Measurements from ENCODE around the gene BGN.

Gene BGN

DNA sequence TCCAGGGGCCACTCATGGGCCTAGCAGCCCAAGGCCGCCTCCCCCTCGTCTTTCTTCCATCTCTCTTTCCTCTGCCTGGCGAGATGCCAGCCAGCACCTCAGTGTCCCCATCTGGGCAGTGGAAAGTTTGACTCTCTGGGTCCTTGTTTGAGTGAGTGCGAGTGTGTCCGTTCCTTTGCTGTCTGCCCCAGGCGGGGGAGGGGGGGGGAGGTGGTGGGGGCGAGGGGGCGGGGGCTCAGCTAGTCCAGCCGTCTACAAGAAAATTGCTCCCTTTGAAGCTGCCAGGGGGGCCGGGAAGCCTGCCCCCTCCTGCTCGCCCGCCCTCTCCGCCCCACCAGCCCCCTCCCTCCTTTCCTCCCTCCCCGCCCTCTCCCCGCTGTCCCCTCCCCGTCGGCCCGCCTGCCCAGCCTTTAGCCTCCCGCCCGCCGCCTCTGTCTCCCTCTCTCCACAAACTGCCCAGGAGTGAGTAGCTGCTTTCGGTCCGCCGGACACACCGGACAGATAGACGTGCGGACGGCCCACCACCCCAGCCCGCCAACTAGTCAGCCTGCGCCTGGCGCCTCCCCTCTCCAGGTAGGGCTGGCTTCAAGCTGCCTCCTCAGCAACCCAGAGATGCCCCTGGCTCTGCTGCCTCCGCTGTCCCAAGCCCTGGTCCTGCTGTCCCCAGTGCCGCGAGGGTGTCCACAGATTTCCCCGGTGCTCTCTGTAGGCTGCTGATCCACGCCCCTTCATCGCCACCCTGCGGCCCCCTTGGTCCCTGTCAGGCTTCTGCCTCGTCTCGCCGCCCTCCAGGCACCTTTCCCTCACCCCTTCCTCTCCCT lies at the start of gene BGN:
Gene BGN, plus strand, starts transcription at position 440 of the 821 bp plus-strand sequence. CDS start 9,652 bp downstream, outside the sequence.
- no peak for DNase-seq (ENCODE audit: low read depth in 2 of 2)

DNA sequence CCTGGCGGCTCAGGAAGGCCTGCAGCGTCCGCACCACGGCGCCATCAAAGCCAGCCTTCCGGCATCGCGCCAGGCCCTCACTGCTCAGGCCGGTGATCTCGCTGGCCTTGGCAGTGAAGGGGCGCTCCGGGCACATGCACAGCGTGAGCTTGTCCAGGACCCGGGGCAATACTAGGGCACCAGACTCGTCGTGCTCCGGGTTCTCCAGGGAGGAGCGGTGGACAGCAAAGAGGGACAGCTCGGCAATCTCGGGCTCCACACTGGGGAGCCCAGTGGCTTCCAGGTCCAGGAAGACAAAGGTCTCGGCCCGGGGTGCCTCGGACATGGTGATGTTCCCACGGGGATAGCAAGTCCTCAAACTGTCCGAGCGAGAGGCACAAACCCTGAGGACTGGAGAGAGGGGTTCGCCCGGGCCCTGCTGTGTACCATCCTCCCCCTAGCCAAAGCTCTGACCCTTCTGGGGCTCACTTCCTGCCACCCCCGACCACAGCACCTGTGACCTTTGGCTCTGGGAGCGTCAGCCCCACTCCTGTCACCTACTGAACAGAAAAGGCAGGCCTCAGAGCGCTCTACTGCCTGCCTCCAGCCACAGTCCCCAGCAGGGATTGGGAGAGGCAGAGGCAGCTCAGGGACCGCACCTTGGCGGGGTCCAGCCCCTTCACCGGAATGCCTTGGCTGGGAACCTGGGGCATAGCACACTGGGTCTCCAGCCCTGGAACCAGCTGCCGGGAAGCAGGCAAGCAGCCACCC lies 49.5 kb upstream of the BGN start:
- no peak for DNase-seq (ENCODE audit: low read depth in 2 of 2)

DNA sequence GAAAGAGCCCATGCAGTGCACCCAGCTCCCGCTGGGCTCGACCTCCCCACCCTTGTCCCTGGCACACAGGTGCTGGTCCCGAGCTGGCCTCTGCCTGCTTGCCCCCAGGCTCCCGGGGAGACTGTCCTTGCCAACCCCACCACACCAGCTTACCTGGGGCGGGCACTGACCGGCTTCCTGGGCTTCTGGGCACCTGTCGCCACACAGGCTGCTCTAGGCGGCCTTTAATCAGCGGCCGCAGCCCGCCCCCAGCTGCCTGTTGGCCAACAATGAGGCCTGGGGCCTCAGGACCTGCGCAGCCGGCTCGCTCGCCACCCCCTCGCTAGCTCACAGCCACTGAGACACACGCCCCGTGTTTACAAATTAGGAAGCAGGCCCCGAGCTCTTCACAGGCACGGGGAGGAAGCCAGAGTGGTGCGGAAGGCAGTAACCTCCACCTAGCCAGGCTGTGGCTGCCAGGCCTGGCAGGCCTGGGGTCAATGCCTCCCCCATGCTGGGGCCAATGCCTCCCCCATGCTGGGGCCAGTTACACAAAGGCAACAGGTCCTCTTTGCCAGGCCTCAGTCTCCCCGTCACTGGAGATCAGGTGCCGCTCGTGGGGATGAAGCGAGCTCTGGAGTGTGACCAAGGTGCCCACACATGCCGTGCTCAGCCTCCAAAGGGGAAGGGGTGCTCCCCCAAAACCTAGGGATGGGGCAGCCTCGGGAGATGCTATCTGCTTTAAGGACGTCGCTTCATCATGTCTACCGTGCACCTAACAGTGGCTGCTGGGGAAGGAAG lies 48.7 kb upstream of the BGN start, which contains the start of gene TREX2:
Gene TREX2, minus strand, starts transcription at position 201 of the 780 bp plus-strand sequence. CDS start 626 bp downstream, outside the sequence.
- DNase-seq (ENCODE audit: low read depth in 2 of 2), result no peak

DNA sequence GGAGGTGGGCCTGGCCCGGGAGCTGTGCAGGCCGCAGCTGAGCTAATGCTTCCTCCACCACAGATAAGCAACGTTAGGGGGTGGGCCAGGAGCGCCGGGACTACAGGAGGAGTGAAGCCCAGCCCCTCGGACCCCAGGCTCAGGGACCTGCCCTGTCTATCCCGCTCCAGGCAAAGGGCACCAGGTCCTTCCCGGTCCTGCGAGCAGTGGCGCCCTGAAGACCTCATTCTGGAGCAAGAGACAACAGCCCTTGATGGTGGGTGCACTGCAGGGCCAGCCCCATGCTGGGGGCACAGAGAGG lies 48.2 kb upstream of the BGN start:
- no peak for DNase-seq (ENCODE audit: low read depth in 2 of 2)

DNA sequence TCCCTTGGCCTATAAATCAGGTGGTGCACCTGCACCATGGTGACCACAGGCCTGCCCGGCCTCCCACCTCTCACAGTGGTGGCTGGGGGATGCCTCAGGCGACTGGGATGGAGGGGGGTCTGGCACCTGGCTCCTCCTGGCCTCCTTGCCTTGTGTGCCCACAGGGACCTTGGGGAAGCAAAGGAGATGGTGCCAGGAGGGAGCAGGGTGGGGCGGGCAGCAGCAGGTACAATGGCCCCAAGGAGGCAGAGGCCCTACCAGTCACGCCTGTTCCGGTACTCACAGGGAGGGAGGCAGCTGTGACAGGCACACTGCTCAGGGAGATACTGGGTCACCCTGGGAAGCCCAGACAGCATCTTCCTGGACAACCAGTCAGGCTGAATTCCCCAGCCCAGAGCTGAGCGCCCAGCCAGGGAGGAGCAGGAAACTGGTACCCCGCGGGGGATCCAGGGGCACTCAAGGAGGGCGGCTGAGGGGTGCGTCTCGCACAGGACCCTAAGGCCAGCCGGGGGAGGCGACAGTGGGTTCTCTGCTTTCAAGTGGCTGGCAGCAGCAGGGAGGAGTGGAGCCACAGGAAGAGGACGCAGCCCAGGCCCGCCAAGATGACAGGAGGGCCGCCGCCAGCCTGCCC lies 47.7 kb upstream of the BGN start:
- DNase-seq (ENCODE audit: low read depth in 2 of 2), result no peak

DNA sequence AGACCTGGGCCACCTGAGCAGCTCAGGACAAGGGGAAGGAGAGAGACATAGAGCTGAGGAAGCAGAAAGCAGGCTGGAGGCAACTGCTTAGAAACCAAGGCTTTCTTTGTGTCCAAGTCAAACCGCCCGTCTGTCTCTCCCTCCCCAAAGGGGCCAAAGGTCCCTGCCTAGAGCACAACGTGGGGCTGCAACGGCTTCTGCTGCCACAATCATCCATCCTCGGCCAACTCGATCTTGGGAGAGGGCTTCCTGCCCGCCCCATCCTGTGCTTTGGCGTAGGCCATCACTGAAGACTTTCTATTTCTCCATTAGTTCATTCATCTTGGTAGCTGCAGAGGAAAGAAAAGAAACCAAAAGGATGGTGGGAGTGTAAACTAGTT lies 47.2 kb upstream of the BGN start:
- DNase-seq (ENCODE audit: low read depth in 2 of 2), result no peak

DNA sequence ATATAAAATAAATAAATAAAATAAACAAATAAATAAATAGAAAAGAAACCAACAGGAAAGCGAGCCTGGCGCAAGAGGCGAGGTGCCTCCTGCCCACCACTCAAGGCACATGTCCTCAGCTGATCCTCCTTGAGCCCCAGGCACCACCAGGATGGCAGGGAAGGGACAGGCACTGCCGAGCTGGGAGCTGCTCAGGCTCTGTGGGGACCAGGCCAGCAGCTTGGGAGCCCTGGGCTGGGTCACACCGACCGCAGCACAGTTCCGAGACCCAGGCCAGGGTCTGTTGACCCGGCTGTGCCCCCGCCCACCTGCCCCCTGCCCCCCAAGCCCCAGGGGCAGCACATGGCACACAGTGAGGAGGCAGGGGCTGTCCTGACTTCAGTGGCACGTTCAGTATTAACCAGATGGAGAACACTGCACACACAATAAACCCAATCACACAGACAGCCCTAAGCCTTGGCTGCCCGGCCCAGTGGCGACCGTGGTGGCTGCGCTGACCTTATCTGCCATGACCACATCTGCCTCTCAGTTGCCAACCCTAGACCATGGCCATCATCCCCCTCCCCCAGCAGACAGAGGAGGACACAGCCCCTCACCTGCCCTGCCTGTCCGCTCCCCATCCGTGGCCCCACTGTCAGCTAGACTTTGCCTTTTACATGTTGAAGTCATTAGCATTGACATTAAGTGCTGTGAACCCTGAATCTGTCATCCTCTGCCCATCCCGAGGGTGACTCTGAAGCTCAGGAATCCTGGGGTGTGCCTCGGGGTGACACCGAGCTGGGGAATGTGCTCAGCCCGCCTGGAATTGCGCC lies 46.0 kb upstream of the BGN start:
- DNase-seq (ENCODE audit: low read depth in 2 of 2), result no peak

DNA sequence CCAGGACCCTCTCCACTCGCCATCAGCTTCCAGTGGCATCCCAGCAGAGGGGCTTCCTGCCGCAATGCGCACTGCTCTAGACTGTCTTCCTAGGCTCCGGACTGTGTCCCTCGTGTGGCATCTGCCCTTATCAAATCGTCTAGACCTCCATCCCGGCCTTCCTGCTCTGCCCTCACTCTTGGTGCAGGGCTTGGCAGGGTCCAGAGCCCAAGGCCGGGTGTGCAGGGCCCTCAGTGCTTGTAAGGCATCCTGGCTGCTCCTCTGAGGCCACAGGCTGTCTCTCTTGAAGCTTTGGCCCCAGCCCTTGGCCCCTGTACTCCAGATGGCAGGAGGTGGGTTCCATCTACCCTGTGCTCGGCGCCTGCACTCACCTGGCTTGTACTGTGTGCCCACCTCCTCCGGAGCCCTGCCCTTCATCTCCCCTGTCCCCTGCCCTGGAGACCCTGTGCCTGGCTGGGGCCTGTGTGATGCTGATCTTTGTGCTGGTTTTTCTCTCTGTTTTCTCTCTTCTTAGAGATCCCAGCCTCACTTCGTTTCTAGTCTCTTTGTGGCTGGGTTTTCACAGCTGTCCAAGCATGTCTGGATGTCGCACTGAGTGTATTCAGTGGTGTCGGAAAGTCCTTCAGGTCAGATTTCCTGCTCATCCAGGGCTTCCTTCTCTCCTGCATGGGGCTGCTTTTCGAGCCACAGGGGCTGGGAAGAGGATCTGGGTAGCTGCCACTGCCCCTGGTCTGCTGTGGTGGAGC lies 45.2 kb upstream of the BGN start:
- DNase-seq (ENCODE audit: low read depth in 2 of 2), result no peak

DNA sequence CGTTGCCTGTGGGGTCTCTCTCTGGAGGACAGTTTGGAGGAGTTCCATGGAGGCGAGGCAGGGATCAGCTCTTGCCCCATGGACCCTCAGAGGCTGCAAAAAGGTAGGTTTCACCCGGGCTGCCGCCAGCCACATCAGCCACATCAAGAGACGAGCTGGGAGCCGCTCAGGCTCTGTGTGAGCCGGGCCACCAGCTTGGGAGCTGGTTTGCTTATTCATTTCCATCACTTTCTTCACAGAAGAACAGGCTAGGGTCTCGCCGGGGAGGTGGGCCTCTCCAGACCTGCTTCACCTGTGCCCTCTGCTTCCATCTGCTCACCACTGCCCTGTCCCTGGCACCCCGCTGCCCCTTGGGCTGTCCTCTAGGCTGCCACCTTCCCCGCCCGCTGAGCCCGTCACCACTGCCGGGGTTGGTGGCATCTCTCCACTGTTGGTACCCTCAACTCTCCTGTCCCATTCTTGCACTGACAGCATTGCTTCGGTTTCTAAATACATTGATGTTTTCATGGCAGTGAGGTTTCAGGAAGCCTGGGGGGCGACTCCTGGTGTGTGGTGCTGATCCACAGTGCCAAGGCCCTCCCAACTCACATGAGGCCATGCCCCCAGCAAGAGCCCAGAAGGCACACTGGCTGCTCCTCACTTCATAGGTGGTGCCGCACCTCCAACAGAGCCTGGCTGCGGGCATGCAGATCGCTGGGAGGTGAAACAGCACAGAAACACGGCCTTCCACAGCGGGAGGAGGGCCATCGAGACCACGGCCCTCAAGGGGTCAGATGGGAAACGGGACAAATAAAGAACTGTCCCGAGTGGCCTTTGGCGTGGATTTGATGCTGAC lies 44.4 kb upstream of the BGN start:
- no peak for DNase-seq (ENCODE audit: low read depth in 2 of 2)

DNA sequence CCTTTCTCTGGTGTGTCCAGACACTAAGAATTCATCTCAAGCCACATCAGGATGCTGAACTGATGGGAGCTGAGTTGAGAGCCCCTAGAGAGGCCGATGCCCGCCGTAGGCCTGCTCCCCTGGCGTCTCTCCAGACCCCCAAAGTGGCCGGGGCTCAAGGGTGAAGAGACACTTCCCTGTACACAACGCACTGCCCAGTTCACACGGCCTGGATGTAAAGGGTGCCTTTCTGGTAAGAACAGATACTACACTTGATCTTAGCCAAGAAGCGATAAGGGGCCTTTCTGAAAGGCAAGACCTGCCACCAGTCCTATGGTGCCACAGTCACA lies 43.9 kb upstream of the BGN start:
- DNase-seq (ENCODE audit: low read depth in 2 of 2), result no peak

DNA sequence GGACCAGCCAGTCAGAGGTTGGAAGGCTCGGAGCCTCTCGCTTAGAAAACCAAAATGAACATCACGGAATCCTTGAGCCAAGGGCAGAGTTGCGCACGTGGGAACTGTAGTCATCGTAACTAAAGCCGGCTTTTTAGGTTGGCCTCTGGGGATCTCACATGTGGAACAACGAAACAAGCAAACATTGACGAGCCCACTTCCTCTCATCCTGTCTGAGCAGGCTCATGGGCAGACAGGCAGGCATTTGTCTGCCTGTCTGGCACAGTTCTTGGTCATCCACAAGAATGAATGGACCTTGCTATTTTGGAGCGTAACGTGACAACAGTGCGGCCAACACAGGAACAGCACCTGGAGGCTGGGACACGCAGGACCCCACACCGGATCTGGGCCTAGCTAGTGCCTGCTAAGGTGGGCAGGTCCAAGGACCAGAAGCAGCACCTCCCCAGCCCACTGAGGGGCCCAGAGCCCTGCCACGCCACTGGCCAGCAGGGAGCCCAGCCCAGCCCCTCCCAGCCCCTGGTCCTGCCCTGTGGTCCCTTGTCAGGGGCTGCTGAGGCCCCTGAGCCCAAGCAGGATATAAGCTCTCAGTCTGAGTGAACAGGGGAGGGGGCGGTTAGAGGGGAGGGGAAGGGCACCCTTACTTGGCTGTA lies 39.8 kb upstream of the BGN start:
- no peak for DNase-seq (ENCODE audit: low read depth in 2 of 2)

DNA sequence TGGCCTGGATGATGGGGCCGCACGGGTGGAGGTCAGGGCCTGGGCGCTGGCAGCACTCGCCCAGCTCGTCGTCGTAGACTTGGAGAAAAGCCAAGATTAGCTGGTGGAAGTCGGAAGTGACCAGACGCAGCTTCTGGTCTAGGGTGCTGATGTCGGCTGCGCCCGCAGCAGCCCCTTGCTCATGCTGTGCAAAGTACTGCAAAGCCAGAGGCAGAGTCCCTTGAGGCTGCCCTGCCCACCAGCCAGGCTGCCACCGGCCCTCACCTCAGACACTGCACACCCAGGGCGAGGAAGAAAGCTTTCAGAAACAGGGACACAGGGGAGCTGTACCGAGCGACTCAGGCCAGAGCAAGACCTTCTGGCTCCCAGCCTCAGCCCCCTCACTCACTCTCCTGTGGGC lies 39.2 kb upstream of the BGN start:
- no peak for DNase-seq (ENCODE audit: low read depth in 2 of 2)

DNA sequence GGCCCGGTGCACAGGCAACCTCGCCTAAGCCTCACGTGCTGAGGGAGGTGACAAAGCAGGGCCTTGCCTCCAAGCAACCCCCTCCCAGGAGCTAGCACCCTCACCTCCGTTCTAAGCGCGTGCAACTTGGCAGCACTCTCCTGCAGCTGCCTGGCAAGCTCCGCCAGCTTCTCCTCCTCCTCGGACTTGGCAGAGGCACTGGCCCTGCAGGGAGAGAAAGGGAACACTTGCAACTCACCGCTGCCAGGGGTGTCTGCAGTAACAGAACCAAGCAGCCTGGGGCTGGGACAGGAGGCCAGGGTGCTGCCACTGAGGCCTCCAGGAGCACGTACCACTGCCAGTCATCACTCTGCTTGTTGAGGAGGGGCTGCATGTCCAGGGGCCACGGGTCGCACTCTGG lies 38.6 kb upstream of the BGN start:
- DNase-seq (ENCODE audit: low read depth in 2 of 2), result no peak

DNA sequence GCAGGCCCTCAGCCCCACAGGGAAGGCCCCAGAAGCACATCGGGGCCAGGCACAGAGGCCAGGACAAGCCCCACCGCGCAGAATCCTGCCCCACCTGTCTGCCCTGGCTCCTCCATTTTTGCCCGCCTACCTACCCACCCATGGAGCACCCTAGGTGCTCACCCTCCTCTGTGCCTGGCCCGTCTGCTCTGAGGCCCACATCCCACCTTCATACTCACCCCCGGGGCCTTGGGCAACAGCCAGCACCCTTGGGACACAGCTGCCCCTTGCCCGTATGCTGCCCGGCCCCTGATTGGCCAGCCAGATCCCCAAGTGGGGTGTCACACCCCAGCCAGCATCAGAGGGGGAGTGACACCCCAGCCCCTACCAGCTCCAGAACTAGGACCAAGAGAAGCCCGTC lies 38.1 kb upstream of the BGN start:
- DNase-seq (ENCODE audit: low read depth in 2 of 2), result no peak

DNA sequence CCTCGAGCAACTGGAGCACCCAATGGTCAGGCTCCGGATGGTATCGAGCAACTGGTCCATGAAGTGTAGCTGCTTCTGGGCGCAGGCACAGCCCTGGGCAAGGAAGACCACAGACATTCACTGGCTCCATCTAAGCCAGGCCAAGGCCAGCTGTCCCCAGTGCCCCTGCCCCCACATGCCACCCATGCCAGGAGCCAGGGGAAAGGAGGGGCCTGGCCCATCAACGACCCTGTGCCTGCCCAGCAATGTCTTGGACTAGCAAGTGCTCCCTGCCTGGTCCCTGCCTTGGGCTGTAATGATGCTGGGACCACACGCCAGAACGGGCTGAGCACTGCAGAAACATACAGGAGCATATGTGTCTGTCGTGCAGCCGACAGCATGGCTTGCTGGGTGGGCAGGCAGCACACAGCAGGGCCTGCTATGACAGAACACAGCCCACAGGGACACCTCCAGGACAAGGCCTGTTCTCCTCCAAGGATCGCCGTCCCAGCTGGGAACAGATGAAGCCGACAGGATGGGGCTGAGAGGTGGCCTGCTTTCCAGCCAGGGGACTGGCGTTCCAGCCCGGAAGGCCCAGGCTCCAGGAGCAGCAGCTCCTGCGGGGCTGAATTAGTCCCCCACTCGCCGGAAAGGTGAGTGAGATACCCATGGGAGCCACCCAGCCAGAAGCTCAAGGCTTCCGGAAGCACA lies 37.5 kb upstream of the BGN start:
- no peak for DNase-seq (ENCODE audit: low read depth in 2 of 2)

DNA sequence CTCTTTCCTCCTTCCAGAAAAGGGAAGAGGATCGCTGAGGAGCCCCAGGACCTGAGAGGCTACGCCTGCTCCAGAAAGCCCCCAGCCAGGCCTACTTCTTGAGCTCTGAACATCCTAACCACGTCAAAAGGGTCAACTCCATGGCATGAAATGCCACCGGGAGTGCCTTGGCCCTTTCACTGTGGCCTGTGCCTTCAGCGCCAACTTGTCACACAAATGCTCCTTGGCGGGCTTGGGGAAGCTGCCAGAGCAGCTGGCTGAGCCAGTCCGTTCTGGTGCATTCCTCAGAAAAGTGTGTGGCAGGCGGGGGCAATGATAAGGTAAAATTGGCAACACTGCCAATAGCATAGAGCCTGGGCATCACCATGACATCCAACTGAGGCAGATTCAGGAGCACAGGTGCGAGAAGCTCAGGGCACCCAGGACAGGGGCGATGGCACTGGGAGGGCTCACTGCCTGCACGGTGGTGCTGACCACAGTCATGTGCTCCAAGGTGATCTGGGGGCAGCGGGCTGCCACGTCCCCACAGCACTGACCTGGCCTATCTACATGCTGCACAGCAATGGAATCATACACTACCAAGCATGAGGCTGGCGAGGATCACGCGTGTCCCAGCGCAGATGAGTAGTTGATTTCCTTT lies 36.8 kb upstream of the BGN start:
- DNase-seq (ENCODE audit: low read depth in 2 of 2), result no peak

DNA sequence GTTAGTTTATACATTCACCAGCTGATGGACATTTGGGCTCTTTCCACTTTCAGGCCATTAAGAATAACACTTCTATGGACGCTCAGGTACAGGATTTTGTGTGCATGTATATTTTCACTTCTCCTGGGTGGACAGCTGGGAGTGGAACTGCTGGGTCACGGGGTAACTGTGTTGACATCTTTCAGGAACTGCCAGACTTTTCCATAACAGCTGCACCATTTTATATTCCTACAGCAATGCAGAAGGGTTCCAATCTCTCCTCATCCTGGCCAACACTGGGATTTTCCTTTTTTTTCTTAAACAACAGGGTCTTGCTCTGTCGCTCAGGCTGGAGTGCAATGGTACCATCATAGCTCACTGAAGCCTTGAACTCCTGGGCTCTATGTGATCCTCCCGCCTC lies 36.3 kb upstream of the BGN start:
- no peak for DNase-seq (ENCODE audit: low read depth in 2 of 2)

DNA sequence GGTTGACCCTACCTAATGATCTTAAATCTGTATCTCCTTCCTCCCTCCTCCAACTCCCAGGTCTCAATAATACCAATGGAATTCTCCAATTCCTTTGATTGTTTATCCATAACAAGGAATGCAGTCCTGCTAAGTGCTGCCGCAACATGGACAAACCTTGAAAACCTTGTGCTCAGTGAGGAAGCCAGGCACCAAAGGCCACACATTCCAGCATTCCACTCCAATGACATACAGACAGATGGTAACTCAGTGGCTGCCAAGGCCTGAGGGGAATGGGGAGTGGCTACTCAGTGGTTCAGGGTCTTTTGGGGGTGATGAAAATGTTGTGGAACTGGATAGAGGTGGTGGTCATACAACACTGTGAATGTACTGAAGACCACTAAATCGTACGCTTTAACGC lies 34.8 kb upstream of the BGN start:
- no peak for DNase-seq (ENCODE audit: low read depth in 2 of 2)

Measured in stimulated activated CD8-positive, alpha-beta memory T cell treated with anti-CD3 and anti-CD28 coated beads, Interleukin-7, amount 100 ng/mL, for 1 hour (primary cell).